Measurements from ENCODE around the gene EXOC6. TPM values are rescaled to one million over a fixed set of nuclear protein-coding genes. Genes with fewer than 3 reads are reported as not detected.

The EXOC6 gene
- total RNA-seq, 1 experiment from 2014 or later = 18.6 TPM

DNA sequence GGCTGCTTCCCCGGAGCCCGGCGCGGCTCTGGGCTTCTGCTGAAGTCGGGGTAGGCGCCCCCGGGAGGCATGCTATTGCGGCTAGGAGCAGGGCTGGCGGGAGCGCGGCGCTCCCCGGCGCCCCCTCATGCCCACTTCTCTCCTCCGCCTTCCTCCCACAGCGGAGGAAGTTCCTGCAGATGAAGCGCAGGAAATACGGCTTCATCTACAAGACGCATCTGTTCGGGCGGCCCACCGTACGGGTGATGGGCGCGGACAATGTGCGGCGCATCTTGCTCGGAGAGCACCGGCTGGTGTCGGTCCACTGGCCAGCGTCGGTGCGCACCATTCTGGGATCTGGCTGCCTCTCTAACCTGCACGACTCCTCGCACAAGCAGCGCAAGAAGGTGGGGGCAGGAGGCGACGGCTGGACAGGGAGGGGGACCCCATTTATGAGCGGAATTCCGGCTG lies 225.9 kb downstream of the EXOC6 start:
- Histone ChIP-seq H3K27me3 (replicated peaks) (peaks cover 21% of the 10 kb centered on the region), H3K4me3 (peak overlapping the region; percentile 41), H3K27ac (no peak overlapping the region), H3K4me1 (replicated peaks) (peaks cover 60% of the 10 kb centered on the region), H3K36me3 (no peaks in the 10 kb centered on the region), H3K9me3 (replicated peaks) (no peaks in the 10 kb centered on the region)
- peak; percentile 42 for DNase-seq (ENCODE audit: low read depth in 1 of 2, low spot score in 2 of 2)

GRCh38 chr10:93074597-93075368 lies 226.5 kb downstream of the EXOC6 start:
- DNase-seq (ENCODE audit: low read depth in 1 of 2, low spot score in 2 of 2) = peak in 1 of 2 experiments; percentile 37
- no peaks in the 10 kb centered on the region for H3K9me3 ChIP-seq (replicated peaks)
- H3K4me3 ChIP-seq = peak overlapping the region; percentile 41
- no peaks in the 10 kb centered on the region for H3K36me3 ChIP-seq
- H3K4me1 ChIP-seq (replicated peaks) = peaks cover 65% of the 10 kb centered on the region
- H3K27ac ChIP-seq = no peak overlapping the region
- H3K27me3 ChIP-seq (replicated peaks) = peaks cover 21% of the 10 kb centered on the region

DNA sequence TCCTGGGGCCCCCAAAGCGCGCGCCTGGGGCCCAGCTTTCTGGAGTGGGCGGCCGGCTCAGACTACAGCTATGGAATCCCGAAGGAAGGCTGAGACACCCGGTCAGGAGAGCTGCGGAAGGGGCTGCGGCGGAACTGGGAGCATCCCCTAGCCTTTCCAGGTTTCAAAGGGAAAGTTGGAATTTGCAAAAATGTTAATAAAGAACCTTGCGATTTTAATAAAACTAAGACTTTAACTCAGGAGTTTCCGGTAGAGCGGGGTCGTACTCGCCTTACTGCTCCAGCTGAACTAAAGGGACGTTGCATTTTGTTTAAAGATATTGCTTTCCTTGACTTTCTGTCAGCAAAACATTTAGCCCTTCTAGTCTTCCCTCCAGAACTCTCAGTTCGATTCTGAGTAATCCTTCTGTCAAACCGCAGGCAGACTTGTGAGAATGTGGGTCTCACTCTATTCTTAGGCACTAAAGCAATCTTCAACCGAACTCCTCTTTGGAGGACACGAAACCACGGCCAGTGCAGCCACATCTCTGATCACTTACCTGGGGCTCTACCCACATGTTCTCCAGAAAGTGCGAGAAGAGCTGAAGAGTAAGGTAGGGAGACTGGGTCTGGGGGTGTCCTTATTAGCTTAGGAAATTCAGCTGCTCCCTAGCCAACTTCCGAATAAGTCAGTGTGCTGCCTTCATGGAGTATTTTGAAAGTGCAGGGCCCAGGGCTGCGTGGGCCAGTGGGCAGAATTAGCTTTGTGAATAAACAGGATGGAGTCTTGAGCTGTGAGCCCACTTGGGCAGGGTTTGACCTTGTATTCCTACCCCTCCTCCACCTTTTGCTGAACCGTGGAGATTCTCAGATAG lies 227.3 kb downstream of the EXOC6 start:
- no peak overlapping the region for H3K27ac ChIP-seq
- peak in 1 of 2 experiments; percentile 35 for DNase-seq (ENCODE audit: low read depth in 1 of 2, low spot score in 2 of 2)
- no peaks in the 10 kb centered on the region for H3K36me3 ChIP-seq
- no peak overlapping the region for H3K4me3 ChIP-seq
- H3K27me3 ChIP-seq (replicated peaks) = peaks cover 21% of the 10 kb centered on the region
- H3K9me3 ChIP-seq (replicated peaks) = no peaks in the 10 kb centered on the region
- H3K4me1 ChIP-seq (replicated peaks) = peaks cover 73% of the 10 kb centered on the region

DNA sequence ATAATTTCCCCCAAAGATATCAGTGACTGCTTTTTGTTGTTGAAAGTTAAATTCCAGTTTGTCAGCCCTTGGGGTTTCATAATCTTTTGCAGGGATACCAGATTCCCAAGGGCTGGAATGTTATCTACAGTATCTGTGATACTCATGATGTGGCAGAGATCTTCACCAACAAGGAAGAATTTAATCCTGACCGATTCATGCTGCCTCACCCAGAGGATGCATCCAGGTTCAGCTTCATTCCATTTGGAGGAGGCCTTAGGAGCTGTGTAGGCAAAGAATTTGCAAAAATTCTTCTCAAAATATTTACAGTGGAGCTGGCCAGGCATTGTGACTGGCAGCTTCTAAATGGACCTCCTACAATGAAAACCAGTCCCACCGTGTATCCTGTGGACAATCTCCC lies 228.6 kb downstream of the EXOC6 start:
- peak; percentile 58 to 66 for DNase-seq (ENCODE audit: low read depth in 1 of 2, low spot score in 2 of 2)
- no peak overlapping the region for H3K4me3 ChIP-seq
- peak overlapping the region; percentile 21 for H3K27ac ChIP-seq
- H3K9me3 ChIP-seq (replicated peaks) = no peaks in the 10 kb centered on the region
- H3K4me1 ChIP-seq (replicated peaks) = peaks cover 85% of the 10 kb centered on the region
- H3K27me3 ChIP-seq (replicated peaks) = peaks cover 19% of the 10 kb centered on the region
- no peaks in the 10 kb centered on the region for H3K36me3 ChIP-seq

DNA sequence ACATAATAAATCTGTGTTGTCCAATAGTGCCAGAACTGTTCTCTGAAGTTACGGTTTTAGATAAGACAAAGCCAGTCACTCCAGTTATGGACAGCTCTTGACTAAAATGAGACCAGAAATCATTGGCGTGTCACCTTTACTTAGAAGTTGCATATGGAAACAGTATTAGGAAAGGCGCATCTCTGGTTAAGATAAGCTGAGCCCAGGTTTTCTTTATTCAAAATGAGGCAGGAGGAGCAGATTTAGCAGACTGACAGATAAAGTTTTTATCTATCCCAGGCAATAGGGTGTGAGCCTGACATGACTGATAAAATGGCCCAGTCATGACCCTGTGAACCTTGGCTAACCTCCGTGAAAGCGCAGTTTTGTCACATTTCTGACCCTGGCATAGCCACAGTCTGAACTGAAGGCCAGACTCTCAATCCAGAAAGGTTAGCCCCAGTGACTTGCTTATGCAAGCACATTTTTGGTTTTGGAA lies 229.6 kb downstream of the EXOC6 start:
- no peak overlapping the region for H3K27ac ChIP-seq
- peaks cover 85% of the 10 kb centered on the region for H3K4me1 ChIP-seq (replicated peaks)
- H3K36me3 ChIP-seq = no peaks in the 10 kb centered on the region
- no peaks in the 10 kb centered on the region for H3K9me3 ChIP-seq (replicated peaks)
- DNase-seq (ENCODE audit: low read depth in 1 of 2, low spot score in 2 of 2) = peak in 1 of 2 experiments; percentile 24
- H3K4me3 ChIP-seq = no peak overlapping the region
- H3K27me3 ChIP-seq (replicated peaks) = peaks cover 9% of the 10 kb centered on the region

DNA sequence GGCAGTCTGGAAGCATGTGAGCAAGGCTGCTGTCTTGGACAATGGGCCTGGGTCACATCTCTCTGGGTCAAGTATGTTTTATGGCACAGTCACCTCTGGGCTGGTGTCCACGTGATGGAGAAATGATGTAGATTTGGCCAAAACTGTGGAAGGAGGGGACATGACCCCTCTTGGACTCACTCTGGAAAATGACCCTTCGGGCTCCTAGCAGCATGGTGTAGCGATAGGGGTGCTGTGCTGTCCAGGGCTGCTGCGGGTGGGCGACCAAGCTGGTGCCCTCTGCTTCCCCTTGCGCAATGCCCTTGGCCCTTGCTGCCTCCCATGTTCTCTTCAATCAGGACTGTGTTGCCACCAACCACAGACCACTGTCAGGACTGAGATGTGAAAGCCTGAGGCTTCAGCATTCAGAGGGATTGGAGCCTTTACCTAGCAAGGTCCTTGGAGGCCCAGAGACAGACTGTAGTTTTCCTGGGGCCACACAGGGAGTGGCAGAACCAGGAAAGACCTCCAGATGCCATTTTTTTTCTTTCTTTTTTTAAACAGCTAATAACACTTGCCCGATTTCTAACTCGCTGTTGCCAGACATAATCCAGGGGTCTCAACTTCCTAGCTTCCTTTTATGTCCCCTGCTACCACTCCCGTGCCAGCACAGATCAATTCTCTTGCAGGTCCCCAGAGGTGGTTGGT lies 231.5 kb downstream of the EXOC6 start:
- Histone ChIP-seq H3K36me3 (no peaks in the 10 kb centered on the region), H3K27ac (peak overlapping the region; percentile 56), H3K27me3 (replicated peaks) (no peaks in the 10 kb centered on the region), H3K9me3 (replicated peaks) (no peaks in the 10 kb centered on the region), H3K4me3 (no peak overlapping the region), H3K4me1 (replicated peaks) (peaks cover 70% of the 10 kb centered on the region)
- peak in 1 of 2 experiments; percentile 34 for DNase-seq (ENCODE audit: low read depth in 1 of 2, low spot score in 2 of 2)

- peaks cover 67% of the 10 kb centered on the region for H3K4me1 ChIP-seq (replicated peaks)
- H3K4me3 ChIP-seq = no peak overlapping the region
- H3K9me3 ChIP-seq (replicated peaks) = no peaks in the 10 kb centered on the region
- peak; percentile 72 to 76 for DNase-seq (ENCODE audit: low read depth in 1 of 2, low spot score in 2 of 2)
- peak overlapping the region; percentile 56 for H3K27ac ChIP-seq
- no peaks in the 10 kb centered on the region for H3K27me3 ChIP-seq (replicated peaks)
- H3K36me3 ChIP-seq = no peaks in the 10 kb centered on the region
These were observed 232.2 kb downstream of the EXOC6 start for GRCh38 chr10:93080350-93081046.

DNA sequence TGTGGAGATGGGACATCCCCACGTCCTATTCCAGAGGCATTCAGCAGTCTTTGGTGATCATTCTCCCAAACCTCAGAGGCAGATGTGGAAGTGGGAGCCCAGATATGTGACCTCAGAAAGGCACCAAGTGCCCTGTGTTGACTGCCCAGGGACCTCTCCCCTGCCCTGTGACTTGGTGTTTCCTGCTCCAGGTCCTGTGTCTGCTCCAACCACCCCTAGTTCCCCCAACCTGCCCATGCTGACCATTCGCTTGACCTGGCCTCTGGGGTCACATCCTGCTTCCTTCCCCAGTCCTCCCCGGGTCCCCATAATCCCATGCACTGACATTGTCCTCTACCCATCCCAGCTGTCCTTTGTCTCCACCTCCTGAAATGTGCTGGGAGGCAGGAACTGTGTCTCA lies 233.0 kb downstream of the EXOC6 start:
- Histone ChIP-seq H3K36me3 (no peaks in the 10 kb centered on the region), H3K27me3 (replicated peaks) (no peaks in the 10 kb centered on the region), H3K4me3 (no peak overlapping the region), H3K4me1 (replicated peaks) (peaks cover 62% of the 10 kb centered on the region), H3K27ac (peak overlapping the region; percentile 56; the same call in 1 of the 2 replicates), H3K9me3 (replicated peaks) (no peaks in the 10 kb centered on the region)
- DNase-seq (ENCODE audit: low read depth in 1 of 2, low spot score in 2 of 2) = peak in 1 of 2 experiments; percentile 39

- Histone ChIP-seq H3K36me3 (no peaks in the 10 kb centered on the region), H3K27me3 (replicated peaks) (no peaks in the 10 kb centered on the region), H3K27ac (no peak overlapping the region), H3K4me1 (replicated peaks) (peaks cover 57% of the 10 kb centered on the region), H3K9me3 (replicated peaks) (no peaks in the 10 kb centered on the region), H3K4me3 (no peak overlapping the region)
- DNase-seq (ENCODE audit: low read depth in 1 of 2, low spot score in 2 of 2) = peak; percentile 64 to 65
These were observed 233.5 kb downstream of the EXOC6 start for GRCh38 chr10:93081834-93082233.

DNA sequence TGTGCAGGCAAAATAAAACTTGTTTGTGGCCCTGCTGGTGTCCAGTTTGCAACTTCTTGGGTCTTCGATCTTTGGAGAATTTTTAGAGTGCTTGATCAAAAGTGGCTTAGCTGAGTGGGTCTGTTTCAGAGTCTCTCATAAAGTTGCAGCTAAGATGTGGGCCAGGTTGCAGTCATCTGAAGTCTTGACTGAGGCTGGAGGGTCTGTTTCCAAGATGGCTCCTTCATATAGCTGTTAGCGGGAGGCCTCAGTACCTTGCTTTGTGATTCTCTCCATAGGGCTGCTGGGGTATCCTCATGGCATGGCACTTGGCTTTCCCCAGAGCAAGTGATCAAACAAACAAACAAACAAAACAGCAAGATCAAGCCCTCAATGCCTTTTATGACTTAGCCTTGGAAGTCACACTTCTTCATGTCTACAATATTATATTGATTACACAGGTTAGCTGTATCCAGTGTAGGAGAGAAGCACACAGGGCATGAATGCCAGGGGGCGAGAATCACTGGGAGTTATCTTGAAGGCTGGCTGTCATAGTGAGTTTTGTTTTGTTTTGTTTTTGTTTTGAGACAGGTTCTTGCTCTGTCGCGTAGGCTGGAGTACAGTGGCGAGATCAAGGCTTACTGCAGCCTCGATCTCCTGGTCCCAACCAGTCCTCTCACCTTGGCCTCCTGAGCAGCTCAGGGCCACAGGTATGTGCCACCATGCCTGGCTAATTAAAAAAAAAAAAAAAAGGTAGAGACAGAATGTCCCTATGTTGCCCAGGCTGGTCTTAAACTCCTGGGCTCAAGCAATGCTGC lies 235.6 kb downstream of the EXOC6 start:
- Histone ChIP-seq H3K27me3 (replicated peaks) (no peaks in the 10 kb centered on the region), H3K4me3 (no peak overlapping the region), H3K4me1 (replicated peaks) (peaks cover 36% of the 10 kb centered on the region), H3K9me3 (replicated peaks) (no peaks in the 10 kb centered on the region), H3K36me3 (no peaks in the 10 kb centered on the region), H3K27ac (no peak overlapping the region)
- peak in 1 of 2 experiments; percentile 13 for DNase-seq (ENCODE audit: low read depth in 1 of 2, low spot score in 2 of 2)

DNA sequence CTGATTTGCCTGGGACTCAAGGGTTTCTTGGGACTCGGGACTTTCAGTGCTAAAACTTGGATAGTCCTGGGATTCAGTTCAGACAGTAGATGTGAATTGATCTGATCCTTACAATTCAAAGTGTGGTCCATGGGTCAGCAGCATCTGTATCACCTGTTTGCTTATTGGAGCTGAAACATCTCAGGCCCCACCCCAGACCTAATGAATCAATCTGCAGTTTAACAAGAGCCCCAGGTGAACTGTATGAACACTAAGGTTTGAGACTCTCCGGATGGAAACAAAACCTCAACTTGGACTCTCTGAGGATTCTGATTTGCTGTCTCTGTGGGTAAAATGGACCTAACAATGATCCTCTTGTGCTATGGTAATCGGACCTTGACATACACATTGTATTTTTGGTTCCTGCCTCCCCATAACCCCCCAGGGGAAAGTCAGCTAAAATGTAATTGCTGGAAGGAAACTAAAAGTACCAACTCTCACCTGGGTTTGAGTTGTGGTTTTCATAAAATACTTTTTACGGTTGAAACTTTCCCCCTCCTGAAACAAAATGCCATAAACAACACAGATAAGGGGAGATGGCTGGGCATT lies 237.0 kb downstream of the EXOC6 start:
- no peak for DNase-seq (ENCODE audit: low read depth in 1 of 2, low spot score in 2 of 2)
- Histone ChIP-seq H3K9me3 (replicated peaks) (no peaks in the 10 kb centered on the region), H3K36me3 (no peaks in the 10 kb centered on the region), H3K4me1 (replicated peaks) (peaks cover 22% of the 10 kb centered on the region), H3K27me3 (replicated peaks) (no peaks in the 10 kb centered on the region), H3K4me3 (no peak overlapping the region), H3K27ac (no peak overlapping the region)

- Histone ChIP-seq H3K9me3 (replicated peaks) (no peaks in the 10 kb centered on the region), H3K27ac (no peak overlapping the region), H3K27me3 (replicated peaks) (no peaks in the 10 kb centered on the region), H3K36me3 (no peaks in the 10 kb centered on the region), H3K4me1 (replicated peaks) (peaks cover 12% of the 10 kb centered on the region), H3K4me3 (no peak overlapping the region)
- DNase-seq (ENCODE audit: low read depth in 1 of 2, low spot score in 2 of 2) = peak in 1 of 2 experiments; percentile 21
These were observed 238.0 kb downstream of the EXOC6 start for GRCh38 chr10:93086289-93086688.

Measured in SJSA1 (cell line).